T-helper 2 cell treated with Interferon-gamma antibody and Interleukin-4, amounts not matched to agents 5 μg/mL and 100 μg/mL, for 36 hours (primary cell): ENCODE measurements around the gene TMPRSS13.
A peak's percentile ranks its signal among the peaks of the same experiment; 100 is the strongest.

Experiments
- DNase-seq: peaks from one replicate; pipeline ENCODE4 v3.0.0; 2021; ENCODE audit warnings: low spot score
- H3K27ac Mint-ChIP-seq: one replicate; pipeline ENCODE4 v1.8.0; 2021; ENCODE audit warnings: mild to moderate bottlenecking, mixed read lengths
- H3K27me3 Mint-ChIP-seq: one replicate; pipeline ENCODE4 v1.8.0; 2021; ENCODE audit warnings: low read depth, mixed read lengths
- H3K36me3 Mint-ChIP-seq: one replicate; pipeline ENCODE4 v1.8.0; 2021; ENCODE audit warnings: low read depth, mixed read lengths
- H3K4me1 Mint-ChIP-seq: one replicate; pipeline ENCODE4 v1.8.0; 2021; ENCODE audit warnings: low read depth, mixed read lengths
- H3K4me3 Mint-ChIP-seq: one replicate; pipeline ENCODE4 v1.8.0; 2022; ENCODE audit warnings: mild to moderate bottlenecking, moderate library complexity, mixed read lengths
- H3K9me3 Mint-ChIP-seq: one replicate; pipeline ENCODE4 v1.8.0; 2021; ENCODE audit warnings: mixed read lengths

The TMPRSS13 gene

DNA sequence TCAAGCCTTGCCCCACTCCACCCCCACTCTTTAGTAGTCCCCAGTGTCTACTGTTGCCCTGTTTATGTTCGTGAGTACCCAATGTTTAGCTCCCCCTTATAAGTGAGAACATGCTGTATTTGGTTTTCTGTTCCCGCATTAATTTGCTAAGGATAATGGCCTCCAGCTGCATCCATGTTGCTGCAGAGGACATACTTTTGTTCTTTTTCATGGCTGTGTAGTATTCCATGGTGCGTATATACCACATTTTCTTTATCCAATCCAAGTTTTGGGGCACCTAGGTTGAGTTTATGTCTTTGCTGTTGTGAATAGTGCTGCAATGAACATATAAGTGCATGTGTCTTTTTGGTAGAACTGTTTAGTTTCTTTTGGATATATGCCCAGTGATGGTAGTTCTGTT, 36.6 kb downstream of the TMPRSS13 start:
- Mint-ChIP-seq H3K27me3 (peaks cover 46% of the 10 kb centered on the region), H3K36me3 (peaks cover 1% of the 10 kb centered on the region), H3K4me1 (no peaks in the 10 kb centered on the region), H3K27ac (no peak overlapping the region), H3K4me3 (no peak overlapping the region), H3K9me3 (no peaks in the 10 kb centered on the region)
- no peak for DNase-seq

DNA sequence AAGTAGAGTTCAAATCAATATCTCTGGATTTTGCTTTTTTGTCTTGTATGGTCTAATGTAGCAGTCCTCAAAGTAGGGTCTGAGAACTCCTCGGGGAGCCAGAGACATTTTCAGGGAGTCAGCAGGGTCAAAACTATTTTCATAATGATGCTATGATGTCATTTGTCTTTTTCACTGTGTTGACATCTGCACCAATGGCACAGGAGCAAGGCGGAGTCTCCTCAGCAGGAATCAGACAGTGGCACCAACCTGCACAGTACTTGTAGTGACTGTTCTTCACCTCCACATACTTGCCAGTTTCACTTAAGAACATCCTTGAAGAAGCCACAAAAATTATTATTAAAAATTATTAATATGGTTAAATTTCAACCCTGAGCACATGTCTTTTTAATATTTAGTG, 37.8 kb downstream of the TMPRSS13 start:
- no peaks in the 10 kb centered on the region for H3K9me3 Mint-ChIP-seq

DNA sequence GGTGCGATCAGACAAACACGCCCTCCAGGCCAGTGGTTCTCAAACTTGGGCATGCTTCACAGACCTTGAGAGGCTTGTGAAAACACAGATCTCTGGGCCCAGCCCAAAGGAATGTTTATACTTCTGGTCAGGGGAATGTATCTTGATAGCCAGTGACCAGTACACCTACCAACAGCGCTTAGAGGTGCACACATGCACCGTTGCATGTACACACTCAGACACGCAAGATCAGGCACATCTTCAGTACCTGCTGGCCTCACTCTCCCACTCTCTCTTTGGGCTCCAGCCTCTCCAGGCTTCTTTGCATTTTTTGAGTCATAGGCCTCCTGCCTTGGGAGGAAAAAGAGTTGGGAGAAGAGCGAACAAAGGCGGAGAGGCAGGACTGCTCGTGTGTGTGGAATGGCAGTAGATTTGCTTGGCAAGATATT, 41.0 kb downstream of the TMPRSS13 start:
- H3K4me3 Mint-ChIP-seq = no peak overlapping the region
- no peaks in the 10 kb centered on the region for H3K4me1 Mint-ChIP-seq
- no peak overlapping the region for H3K27ac Mint-ChIP-seq
- no peaks in the 10 kb centered on the region for H3K9me3 Mint-ChIP-seq
- H3K27me3 Mint-ChIP-seq = peaks cover 28% of the 10 kb centered on the region
- no peak for DNase-seq
- peaks cover 1% of the 10 kb centered on the region for H3K36me3 Mint-ChIP-seq

More for the DNA sequence above, 37.8 kb downstream of the TMPRSS13 start:
- H3K27ac Mint-ChIP-seq = no peak overlapping the region
- DNase-seq = no peak
- H3K27me3 Mint-ChIP-seq = peaks cover 43% of the 10 kb centered on the region
- H3K36me3 Mint-ChIP-seq = peaks cover 1% of the 10 kb centered on the region
- no peaks in the 10 kb centered on the region for H3K4me1 Mint-ChIP-seq
- H3K4me3 Mint-ChIP-seq = no peak overlapping the region

DNA sequence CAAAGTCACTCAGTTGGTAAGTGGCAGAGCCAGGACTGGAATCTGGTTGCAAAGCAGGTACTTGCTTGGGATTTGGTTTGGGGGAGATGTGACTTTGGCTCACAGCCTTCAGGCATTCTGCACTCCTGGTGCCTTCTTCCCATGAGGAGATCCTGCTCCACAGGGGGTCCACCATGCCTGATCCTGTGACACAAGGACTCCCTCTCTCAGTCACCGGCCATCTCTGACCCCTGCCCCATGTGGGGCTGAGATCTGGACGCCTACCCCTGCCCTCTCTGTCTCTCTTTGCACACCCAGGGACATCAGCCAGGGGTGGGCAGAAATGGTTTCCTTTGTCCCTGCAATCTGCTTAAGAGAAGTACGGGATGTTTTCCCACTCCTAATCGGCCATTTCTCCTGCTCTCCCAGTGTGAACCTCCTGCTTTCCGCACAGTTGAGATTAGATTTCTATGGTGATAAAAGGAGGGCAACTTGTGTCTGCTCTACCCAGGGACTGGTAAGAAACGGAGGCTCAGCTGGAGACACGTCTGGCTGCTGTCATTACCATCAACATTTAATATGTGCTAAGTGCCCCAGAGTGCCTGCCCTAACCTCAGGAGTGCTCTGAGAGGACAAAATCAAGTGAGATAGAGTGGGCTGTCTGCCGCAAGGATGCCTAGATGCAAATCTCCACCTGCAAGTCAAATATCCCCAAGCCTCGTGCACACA, 41.6 kb downstream of the TMPRSS13 start:
- no peak for DNase-seq
- Mint-ChIP-seq H3K4me1 (no peaks in the 10 kb centered on the region), H3K27ac (peak overlapping the region; percentile 17), H3K4me3 (no peak overlapping the region), H3K27me3 (peaks cover 23% of the 10 kb centered on the region), H3K9me3 (no peaks in the 10 kb centered on the region), H3K36me3 (peaks cover 1% of the 10 kb centered on the region)

DNA sequence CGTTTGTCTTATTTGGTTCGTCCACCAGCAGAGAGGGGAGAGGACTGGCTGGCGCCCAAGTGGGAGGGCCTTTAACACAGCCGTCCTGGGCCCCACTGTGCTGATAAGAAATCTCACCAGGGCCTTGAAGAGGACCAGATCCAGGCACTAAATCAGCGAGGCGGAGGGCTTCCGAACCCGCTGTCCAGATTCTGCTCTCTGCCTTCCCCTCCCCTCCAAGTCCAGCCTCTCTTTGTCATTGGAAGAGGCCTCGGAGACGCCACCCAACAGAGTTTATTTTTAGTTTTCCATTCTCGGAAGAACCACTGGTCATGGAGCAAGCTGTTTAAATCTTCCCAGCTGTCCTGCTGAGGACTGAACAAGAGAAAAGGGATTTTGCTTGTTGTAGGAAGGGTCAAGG, 43.4 kb downstream of the TMPRSS13 start:
- no peak for DNase-seq
- H3K9me3 Mint-ChIP-seq = no peaks in the 10 kb centered on the region
- H3K27ac Mint-ChIP-seq = no peak overlapping the region
- peaks cover 24% of the 10 kb centered on the region for H3K27me3 Mint-ChIP-seq
- H3K4me1 Mint-ChIP-seq = no peaks in the 10 kb centered on the region
- H3K36me3 Mint-ChIP-seq = peaks cover 1% of the 10 kb centered on the region
- H3K4me3 Mint-ChIP-seq = no peak overlapping the region

DNA sequence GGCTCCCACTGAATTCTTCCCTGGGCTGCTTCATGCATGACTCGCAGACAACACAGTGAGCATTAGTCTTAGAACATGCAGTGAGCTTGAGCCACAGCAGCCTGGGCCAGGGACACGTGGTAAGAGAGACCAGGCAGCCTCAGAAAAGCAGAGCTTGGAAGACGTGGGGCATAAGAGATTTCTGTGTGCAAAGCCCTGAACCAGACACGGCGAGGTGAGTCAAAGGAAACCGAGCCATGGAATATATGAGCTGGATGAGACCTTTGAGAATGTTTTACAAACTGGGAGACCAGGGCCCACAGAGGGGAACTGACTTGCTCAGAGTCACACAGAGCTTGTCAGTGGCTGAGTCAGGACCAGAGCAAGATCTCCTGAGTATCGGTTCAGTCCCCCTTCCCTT, 44.2 kb downstream of the TMPRSS13 start:
- H3K36me3 Mint-ChIP-seq = peaks cover 1% of the 10 kb centered on the region
- H3K27ac Mint-ChIP-seq = no peak overlapping the region
- H3K27me3 Mint-ChIP-seq = peaks cover 32% of the 10 kb centered on the region
- no peak for DNase-seq
- H3K4me3 Mint-ChIP-seq = no peak overlapping the region
- H3K9me3 Mint-ChIP-seq = no peaks in the 10 kb centered on the region
- no peaks in the 10 kb centered on the region for H3K4me1 Mint-ChIP-seq

DNA sequence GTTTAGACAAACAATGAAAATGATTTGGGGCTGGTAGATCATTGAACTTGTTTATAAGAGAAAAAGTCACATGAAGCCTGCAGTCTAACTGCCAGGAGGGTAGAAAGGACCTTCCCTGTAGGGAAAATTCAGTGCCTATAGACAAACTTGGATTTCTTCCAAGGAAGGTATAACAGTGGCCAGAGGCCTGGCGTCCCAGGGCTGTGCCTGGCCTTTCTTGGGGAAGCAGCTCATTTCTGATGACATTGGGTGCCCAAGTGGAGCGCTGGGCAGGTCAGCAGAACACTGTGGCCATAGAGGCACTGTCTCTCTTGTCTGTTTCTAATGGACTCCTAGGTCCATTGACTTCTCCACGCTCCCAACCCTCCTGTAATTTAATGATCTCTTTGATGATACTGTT, 46.1 kb downstream of the TMPRSS13 start:
- peaks cover 36% of the 10 kb centered on the region for H3K27me3 Mint-ChIP-seq
- no peaks in the 10 kb centered on the region for H3K36me3 Mint-ChIP-seq
- no peak overlapping the region for H3K27ac Mint-ChIP-seq
- DNase-seq = no peak
- H3K4me3 Mint-ChIP-seq = no peak overlapping the region
- no peaks in the 10 kb centered on the region for H3K9me3 Mint-ChIP-seq
- no peaks in the 10 kb centered on the region for H3K4me1 Mint-ChIP-seq

DNA sequence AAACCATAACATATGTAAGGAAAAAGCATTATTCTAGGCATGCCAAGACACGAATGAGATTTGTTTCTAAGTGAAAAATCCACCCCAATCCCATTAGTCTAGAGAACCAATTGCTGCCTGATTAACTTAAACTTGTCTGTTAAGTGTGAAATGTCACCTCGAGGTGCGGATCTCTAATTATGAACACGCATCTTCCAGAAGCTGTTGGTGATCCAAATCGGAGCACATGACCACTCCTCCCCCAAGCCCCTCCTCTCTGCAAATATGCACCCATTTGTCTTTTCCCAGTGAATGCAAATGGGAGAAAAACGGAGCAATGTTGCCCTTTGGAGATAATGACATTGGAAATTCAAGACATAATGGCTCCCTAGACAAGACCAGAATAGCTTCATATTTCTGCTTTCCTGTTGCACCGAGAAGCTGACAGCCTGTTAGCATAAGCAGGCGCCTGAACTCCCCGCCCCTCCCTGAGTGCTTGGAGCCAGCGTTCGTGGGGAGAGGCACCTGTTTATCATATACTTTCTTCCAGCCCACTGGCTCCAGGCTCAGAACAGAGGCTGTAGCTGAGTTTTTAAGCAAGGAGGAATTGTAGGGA, 46.8 kb downstream of the TMPRSS13 start:
- no peak overlapping the region for H3K4me3 Mint-ChIP-seq
- DNase-seq = no peak
- peaks cover 39% of the 10 kb centered on the region for H3K27me3 Mint-ChIP-seq
- H3K36me3 Mint-ChIP-seq = no peaks in the 10 kb centered on the region
- H3K27ac Mint-ChIP-seq = no peak overlapping the region
- no peaks in the 10 kb centered on the region for H3K4me1 Mint-ChIP-seq
- H3K9me3 Mint-ChIP-seq = no peaks in the 10 kb centered on the region

DNA sequence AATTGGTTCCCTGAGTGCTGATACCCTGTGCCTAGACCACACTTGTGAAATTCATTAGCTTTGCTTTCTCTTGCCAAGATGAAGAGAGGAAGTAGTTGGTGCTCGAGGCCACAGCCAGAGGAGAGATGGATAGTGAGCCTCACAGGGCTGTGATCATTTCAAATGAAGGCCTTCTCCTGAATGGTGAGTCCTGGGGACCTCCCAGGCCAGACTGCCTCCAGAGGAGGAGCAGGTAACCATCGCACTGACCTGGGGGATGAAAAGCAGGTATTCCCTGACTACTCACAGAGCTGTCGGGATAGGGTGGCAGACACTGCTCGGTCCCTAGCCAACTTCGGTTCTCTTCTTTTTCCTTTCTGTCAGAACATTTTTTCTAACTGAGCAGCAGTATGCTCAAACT, 48.0 kb downstream of the TMPRSS13 start:
- Mint-ChIP-seq H3K4me1 (peaks cover 3% of the 10 kb centered on the region), H3K9me3 (no peaks in the 10 kb centered on the region), H3K27ac (no peak overlapping the region), H3K4me3 (no peak overlapping the region), H3K27me3 (peaks cover 45% of the 10 kb centered on the region), H3K36me3 (no peaks in the 10 kb centered on the region)
- DNase-seq = no peak

DNA sequence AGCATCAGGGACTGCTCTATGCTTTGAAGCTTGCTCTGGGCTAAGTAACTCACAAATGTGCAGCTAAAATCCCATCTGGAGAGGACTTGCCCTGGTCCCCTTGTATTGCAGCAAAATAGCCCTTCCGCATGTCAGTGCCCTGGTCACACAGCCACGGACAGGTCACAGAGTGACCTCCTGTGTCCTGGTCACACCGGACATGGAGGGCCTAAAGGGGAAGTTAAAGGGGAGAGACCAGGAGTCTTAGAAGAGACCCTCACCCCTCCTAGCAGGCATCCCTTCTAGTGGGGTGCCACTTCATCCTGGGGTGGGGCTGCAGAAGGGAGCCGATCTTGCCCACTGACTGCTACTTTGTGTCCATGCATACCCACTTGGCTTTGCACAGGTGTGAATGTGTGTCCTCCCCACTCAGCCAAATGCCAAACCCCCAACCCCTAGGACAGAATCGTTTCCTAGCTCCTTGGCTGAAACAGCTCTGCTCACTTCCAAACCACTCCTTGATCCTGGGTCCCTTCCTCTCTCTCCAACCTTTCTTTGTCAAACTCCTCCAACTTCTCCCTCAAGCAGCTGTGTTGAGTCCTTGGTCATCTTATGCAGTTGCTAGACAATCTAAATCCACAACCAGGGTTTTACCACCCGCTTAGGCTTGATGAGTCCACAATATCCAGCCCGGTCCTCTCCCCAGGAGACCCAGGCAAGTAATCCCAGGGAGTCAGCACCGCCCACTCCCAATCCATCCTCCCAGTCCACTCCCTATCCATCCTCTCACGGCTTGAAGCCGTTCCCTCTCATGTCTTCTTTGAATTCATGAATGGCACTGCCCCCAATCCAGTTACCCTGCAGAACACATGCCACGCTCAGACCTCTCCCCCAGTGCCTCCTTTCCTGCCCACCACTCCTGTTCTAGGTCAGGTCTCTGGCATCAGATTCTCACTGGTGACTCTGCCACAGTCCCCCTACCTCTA, 49.4 kb downstream of the TMPRSS13 start:
- Mint-ChIP-seq H3K4me1 (peaks cover 14% of the 10 kb centered on the region), H3K36me3 (no peaks in the 10 kb centered on the region), H3K27ac (no peak overlapping the region), H3K27me3 (peaks cover 59% of the 10 kb centered on the region), H3K4me3 (no peak overlapping the region), H3K9me3 (no peaks in the 10 kb centered on the region)
- DNase-seq = no peak

DNA sequence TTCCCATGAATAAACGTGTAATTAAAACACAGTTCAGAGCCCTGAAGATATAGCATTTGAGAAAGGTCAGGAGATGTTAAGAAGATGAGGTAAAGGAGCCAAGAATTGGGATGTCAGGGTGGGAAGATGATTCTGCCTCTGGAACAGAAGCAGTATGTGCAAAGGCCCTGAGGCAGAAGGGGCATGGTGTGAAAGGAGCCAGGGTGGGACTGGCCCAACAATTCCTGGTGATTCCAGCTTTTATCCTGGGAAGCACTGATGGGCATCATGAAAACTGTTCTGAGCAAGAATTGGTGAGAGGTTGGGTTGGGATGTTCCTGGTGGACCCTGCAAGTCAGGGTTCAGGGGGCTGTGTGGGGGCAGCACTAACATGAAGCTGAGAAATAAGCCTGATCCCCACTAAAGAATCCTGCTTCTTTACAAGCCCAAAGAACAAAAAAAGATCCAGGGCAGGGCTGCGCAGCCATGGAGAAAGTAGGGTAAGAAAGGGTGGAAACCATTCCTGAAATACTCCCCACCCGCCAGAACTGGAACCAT, 50.2 kb downstream of the TMPRSS13 start:
- Mint-ChIP-seq H3K9me3 (no peaks in the 10 kb centered on the region), H3K4me3 (no peak overlapping the region), H3K36me3 (no peaks in the 10 kb centered on the region), H3K4me1 (peaks cover 16% of the 10 kb centered on the region), H3K27ac (no peak overlapping the region), H3K27me3 (peaks cover 62% of the 10 kb centered on the region)
- no peak for DNase-seq

DNA sequence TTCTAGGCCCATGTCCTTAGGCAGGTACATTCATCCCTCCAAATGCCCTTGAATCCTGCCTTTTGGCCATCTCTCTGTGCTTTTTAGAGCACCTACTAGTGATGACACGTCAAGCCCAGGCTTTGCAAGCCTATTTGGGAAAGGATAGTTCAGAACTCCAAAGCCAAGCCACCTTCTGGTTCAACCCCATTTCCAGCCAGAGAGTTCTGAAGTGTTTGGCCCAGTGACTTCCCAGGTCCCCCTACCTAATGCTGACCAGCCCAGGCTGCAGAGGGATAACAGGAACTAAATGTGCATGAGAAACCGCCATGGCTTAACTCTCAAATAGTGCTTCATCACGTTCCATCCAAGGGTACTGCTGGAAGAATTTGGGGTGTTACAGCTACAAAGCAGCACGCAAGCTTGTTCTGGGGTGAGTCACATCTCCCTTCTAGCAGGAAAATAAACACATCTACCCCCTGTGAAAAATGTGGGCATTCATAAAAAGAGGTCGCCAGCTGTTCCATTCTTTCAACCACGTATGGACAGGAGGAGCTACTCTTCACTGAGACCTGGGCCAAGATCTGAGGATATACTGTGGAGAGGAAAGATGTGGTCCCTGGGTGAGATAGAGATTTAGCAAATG, 50.8 kb downstream of the TMPRSS13 start:
- H3K9me3 Mint-ChIP-seq = no peaks in the 10 kb centered on the region
- peaks cover 67% of the 10 kb centered on the region for H3K27me3 Mint-ChIP-seq
- no peak for DNase-seq
- no peak overlapping the region for H3K27ac Mint-ChIP-seq
- H3K36me3 Mint-ChIP-seq = no peaks in the 10 kb centered on the region
- H3K4me3 Mint-ChIP-seq = peak overlapping the region; percentile 23
- peaks cover 16% of the 10 kb centered on the region for H3K4me1 Mint-ChIP-seq

DNA sequence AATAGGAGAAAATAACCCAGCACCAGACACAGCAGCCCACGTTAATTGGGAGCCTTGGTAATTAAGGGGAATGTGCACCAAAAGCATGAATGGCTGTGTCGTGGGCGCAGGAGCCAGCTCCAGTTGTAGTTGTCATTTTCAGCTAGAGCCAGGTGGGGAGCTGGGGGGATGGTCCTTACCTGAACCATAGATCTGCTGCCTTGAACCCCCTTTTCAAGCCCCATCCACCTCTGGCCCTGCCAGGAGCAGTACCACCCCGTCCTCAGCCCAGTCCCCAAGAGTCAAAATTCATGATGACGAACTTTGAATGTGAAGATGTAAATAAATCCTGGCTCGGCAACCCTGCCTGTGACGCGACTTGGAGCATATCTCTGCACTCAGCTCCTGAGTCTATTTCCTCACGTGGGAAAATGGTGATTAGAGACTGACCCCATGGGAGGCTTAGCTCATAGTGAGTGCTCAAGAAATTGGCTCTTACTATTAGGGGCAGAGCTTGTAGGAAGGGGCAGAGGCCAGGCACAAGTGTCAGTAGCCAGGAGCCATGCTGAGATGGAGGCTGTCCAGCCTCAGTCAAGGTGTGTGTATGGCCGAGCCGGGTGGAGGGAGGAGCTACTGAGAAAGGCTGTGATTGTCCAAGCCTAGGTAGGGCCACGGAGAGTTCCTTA, 52.0 kb downstream of the TMPRSS13 start:
- Mint-ChIP-seq H3K36me3 (no peaks in the 10 kb centered on the region), H3K4me3 (peak overlapping the region; percentile 31), H3K4me1 (peaks cover 20% of the 10 kb centered on the region), H3K27me3 (peaks cover 70% of the 10 kb centered on the region), H3K27ac (no peak overlapping the region), H3K9me3 (no peaks in the 10 kb centered on the region)
- DNase-seq = no peak
